ENCODE data around the gene GYPC.
"Not testable (repeated sequence)": the region's sequence is repeated elsewhere in the genome, so short reads cannot be mapped to it uniquely, and the experiment has no call there.

The GYPC gene

GRCh38 chr2:126678269-126679065, 22.5 kb downstream of the GYPC start:
- H3K27me3 Mint-ChIP-seq, result no peaks in the 10 kb centered on the region
- peaks cover 5% of the 10 kb centered on the region for H3K9me3 Mint-ChIP-seq
- DNase-seq (ENCODE audit: low spot score in 2 of 2) (no peak), ATAC-seq (replicated peaks; ENCODE audit: extremely low read depth, poor library complexity, severe bottlenecking) (no peak)
- peaks cover 11% of the 10 kb centered on the region for H3K36me3 Mint-ChIP-seq (ENCODE audit: insufficient read depth)
- H3K27ac Mint-ChIP-seq (ENCODE audit: low read depth), result peak overlapping the region; percentile 77
- no peak overlapping the region for H3K4me3 Mint-ChIP-seq
- H3K4me1 Mint-ChIP-seq, result peaks cover 55% of the 10 kb centered on the region

GRCh38 chr2:126679094-126679713, 23.2 kb downstream of the GYPC start:
- H3K4me3 Mint-ChIP-seq, result no peak overlapping the region
- H3K4me1 Mint-ChIP-seq, result peaks cover 56% of the 10 kb centered on the region
- ATAC-seq (replicated peaks; ENCODE audit: extremely low read depth, poor library complexity, severe bottlenecking), result no peak
- H3K9me3 Mint-ChIP-seq, result peaks cover 5% of the 10 kb centered on the region
- H3K36me3 Mint-ChIP-seq (ENCODE audit: insufficient read depth), result peaks cover 11% of the 10 kb centered on the region
- H3K27ac Mint-ChIP-seq (ENCODE audit: low read depth), result peak overlapping the region; percentile 77
- no peak for DNase-seq (ENCODE audit: low spot score in 2 of 2)
- no peaks in the 10 kb centered on the region for H3K27me3 Mint-ChIP-seq

DNA sequence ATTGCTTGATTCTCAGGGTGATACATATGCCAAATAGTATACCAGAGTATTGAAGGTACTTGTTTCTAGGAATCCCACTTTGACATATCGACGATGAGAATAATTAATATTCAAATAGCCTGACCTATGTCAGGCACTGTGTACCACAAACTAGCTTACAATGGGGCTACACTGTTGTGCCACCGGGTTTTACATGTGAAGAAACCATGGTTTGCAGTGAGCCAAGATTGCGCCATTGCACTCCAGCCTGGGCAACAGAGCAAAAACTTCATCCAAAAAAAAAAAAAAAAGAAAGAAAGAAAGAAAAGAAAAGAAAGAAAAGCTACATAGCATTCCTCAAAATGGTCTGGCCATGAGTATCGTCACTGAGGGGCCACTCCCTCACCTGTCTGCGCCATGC, 25.5 kb downstream of the GYPC start:
- Mint-ChIP-seq H3K27ac (ENCODE audit: low read depth) (peak overlapping the region; percentile 54), H3K36me3 (ENCODE audit: insufficient read depth) (peaks cover 11% of the 10 kb centered on the region)

GRCh38 chr2:126685629-126686028, 29.7 kb downstream of the GYPC start:
- Mint-ChIP-seq H3K27me3 (no peaks in the 10 kb centered on the region), H3K27ac (ENCODE audit: low read depth) (peak overlapping the region; percentile 74), H3K36me3 (ENCODE audit: insufficient read depth) (peaks cover 6% of the 10 kb centered on the region), H3K4me1 (peaks cover 23% of the 10 kb centered on the region), H3K9me3 (no peaks in the 10 kb centered on the region), H3K4me3 (no peak overlapping the region)
- DNase-seq (ENCODE audit: low spot score in 2 of 2) (no peak), ATAC-seq (replicated peaks; ENCODE audit: extremely low read depth, poor library complexity, severe bottlenecking) (no peak)

More for the DNA sequence above, 25.5 kb downstream of the GYPC start:
- ATAC-seq (replicated peaks; ENCODE audit: extremely low read depth, poor library complexity, severe bottlenecking), result no peak
- Mint-ChIP-seq H3K9me3 (no peaks in the 10 kb centered on the region), H3K27me3 (no peaks in the 10 kb centered on the region), H3K4me1 (peaks cover 45% of the 10 kb centered on the region), H3K4me3 (no peak overlapping the region)
- no peak for DNase-seq (ENCODE audit: low spot score in 2 of 2)

GRCh38 chr2:126686286-126686685, 30.3 kb downstream of the GYPC start:
- DNase-seq (ENCODE audit: low spot score in 2 of 2) (no peak), ATAC-seq (replicated peaks; ENCODE audit: extremely low read depth, poor library complexity, severe bottlenecking) (no peak)
- Mint-ChIP-seq H3K9me3 (no peaks in the 10 kb centered on the region), H3K4me3 (no peak overlapping the region), H3K27me3 (no peaks in the 10 kb centered on the region), H3K27ac (ENCODE audit: low read depth) (peak overlapping the region; percentile 74), H3K36me3 (ENCODE audit: insufficient read depth) (peaks cover 8% of the 10 kb centered on the region), H3K4me1 (peaks cover 23% of the 10 kb centered on the region)

DNA sequence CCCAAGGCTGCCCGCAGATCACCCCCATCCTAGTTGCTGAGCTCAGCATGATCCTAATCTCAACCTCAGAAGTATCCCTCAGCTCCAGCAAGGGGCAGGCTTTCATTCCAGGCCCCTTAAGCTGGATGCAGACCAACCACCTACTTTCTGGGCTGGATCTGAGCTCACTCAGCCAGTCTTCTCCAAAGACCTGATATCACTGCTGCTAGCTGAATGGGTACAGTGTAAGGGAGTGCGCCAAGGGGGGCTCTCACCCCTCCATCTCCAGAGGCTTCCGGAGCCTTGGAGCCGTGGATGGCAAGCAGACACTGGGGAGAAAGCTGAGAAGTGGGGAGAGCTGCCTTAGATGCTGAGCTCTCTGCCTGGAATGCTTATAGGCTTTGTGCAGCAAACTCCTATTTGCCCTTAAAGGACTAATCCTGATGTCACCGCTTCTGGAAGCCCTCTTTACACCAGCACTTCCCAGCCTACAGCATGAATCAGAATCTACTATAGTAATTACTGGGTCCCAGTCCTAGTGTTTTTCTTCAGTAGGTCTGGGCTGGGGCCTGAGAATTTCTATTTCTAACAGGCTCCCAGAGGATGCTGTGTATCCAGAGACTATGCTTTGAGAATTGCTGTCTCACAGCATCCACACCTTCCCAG, 31.0 kb downstream of the GYPC start:
- no peak overlapping the region for H3K27ac Mint-ChIP-seq (ENCODE audit: low read depth)
- ATAC-seq (replicated peaks; ENCODE audit: extremely low read depth, poor library complexity, severe bottlenecking), result no peak
- no peaks in the 10 kb centered on the region for H3K27me3 Mint-ChIP-seq
- H3K4me3 Mint-ChIP-seq, result no peak overlapping the region
- H3K4me1 Mint-ChIP-seq, result peaks cover 20% of the 10 kb centered on the region
- no peaks in the 10 kb centered on the region for H3K9me3 Mint-ChIP-seq
- DNase-seq (ENCODE audit: low spot score in 2 of 2), result no peak
- H3K36me3 Mint-ChIP-seq (ENCODE audit: insufficient read depth), result peaks cover 9% of the 10 kb centered on the region

DNA sequence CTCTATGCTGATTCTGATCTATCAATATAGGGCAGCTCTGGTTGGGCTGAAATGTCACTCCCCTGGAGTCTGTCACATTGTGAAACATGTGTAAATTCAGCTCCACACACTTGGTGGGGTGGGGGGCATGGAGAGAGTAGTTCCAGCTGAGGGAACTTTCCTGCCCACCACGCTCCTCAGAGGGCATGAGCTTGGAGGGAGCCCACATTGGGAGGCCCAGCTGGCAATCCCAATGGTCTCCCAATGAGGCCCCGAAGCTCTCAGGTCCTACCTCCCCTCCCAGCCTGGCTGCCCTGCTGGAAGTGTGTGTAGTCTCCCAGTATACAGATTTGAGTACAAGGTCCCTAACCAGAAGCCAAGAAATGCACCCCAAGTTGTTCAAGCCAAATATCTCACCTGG, 31.5 kb downstream of the GYPC start:
- no peaks in the 10 kb centered on the region for H3K9me3 Mint-ChIP-seq
- H3K27ac Mint-ChIP-seq (ENCODE audit: low read depth), result no peak overlapping the region
- H3K27me3 Mint-ChIP-seq, result no peaks in the 10 kb centered on the region
- no peak overlapping the region for H3K4me3 Mint-ChIP-seq
- DNase-seq (ENCODE audit: low spot score in 2 of 2), result no peak
- H3K4me1 Mint-ChIP-seq, result peaks cover 16% of the 10 kb centered on the region
- ATAC-seq (replicated peaks; ENCODE audit: extremely low read depth, poor library complexity, severe bottlenecking), result no peak
- H3K36me3 Mint-ChIP-seq (ENCODE audit: insufficient read depth), result peaks cover 7% of the 10 kb centered on the region

- not testable (repeated sequence) for H3K9me3 Mint-ChIP-seq; H3K4me3 Mint-ChIP-seq; DNase-seq (ENCODE audit: low spot score in 2 of 2); H3K36me3 Mint-ChIP-seq (ENCODE audit: insufficient read depth); H3K4me1 Mint-ChIP-seq; ATAC-seq (replicated peaks; ENCODE audit: extremely low read depth, poor library complexity, severe bottlenecking); H3K27me3 Mint-ChIP-seq
- H3K27ac Mint-ChIP-seq (ENCODE audit: low read depth), result peak overlapping the region; percentile 29
Observed at GRCh38 chr2:126688594-126688993, 32.6 kb downstream of the GYPC start.

DNA sequence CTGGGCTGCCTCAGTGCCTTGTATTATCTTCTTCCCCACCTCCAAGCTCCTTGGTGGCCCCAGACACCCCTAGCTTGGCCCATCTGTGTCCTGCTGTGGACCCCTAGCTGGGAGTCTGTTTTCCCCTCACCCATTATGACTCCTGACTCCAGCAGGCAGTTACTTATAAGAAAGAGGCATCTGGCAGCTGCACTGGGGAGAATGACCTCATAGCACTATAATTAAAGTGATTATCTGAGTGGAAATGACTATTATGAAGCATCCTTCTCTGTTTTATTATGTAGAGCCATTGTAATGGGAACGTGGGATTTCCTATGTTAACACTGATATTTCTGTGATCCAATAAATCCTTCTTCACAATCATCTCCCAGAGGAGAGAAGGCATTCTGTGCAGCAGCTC, 36.3 kb downstream of the GYPC start:
- not testable (repeated sequence) for DNase-seq (ENCODE audit: low spot score in 2 of 2); H3K4me1 Mint-ChIP-seq; H3K9me3 Mint-ChIP-seq; H3K27me3 Mint-ChIP-seq; ATAC-seq (replicated peaks; ENCODE audit: extremely low read depth, poor library complexity, severe bottlenecking); H3K4me3 Mint-ChIP-seq
- Mint-ChIP-seq H3K27ac (ENCODE audit: low read depth) (peak overlapping the region; percentile 80), H3K36me3 (ENCODE audit: insufficient read depth) (peaks cover 13% of the 10 kb centered on the region)

DNA sequence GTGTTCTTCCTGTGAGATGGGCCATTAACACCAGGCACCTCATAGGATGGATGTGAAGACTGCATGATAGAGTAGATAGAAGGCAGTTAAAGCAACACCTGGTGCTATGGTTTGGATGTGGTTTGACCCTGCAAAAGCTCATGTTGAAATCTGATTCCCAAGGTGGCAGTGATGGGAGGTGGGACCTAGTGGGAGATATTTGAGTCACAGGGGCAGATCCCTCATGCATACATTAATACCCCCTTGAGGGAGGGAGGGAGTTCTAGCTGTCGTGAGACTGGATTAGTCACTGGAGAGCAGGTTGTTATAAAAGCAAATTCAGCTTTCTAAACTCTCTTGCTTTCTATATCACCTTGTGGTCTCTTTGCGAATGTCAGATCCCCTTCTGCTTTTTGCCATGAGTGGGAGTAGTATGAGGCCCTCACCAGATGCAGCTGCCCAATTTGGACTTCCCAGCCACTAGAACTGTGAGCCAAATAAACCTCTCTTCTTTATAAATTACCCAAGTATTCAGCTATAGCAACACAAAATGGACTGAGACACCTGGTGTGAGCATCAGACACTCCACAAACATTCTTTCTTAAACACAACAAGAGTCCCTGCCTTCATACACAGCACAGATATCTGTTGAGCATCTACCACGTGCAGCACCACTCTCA, 37.1 kb downstream of the GYPC start:
- H3K27ac Mint-ChIP-seq (ENCODE audit: low read depth); H3K27me3 Mint-ChIP-seq; H3K4me1 Mint-ChIP-seq; DNase-seq (ENCODE audit: low spot score in 2 of 2); ATAC-seq (replicated peaks; ENCODE audit: extremely low read depth, poor library complexity, severe bottlenecking); H3K9me3 Mint-ChIP-seq; H3K4me3 Mint-ChIP-seq: not testable (repeated sequence)
- H3K36me3 Mint-ChIP-seq (ENCODE audit: insufficient read depth), result peaks cover 13% of the 10 kb centered on the region

DNA sequence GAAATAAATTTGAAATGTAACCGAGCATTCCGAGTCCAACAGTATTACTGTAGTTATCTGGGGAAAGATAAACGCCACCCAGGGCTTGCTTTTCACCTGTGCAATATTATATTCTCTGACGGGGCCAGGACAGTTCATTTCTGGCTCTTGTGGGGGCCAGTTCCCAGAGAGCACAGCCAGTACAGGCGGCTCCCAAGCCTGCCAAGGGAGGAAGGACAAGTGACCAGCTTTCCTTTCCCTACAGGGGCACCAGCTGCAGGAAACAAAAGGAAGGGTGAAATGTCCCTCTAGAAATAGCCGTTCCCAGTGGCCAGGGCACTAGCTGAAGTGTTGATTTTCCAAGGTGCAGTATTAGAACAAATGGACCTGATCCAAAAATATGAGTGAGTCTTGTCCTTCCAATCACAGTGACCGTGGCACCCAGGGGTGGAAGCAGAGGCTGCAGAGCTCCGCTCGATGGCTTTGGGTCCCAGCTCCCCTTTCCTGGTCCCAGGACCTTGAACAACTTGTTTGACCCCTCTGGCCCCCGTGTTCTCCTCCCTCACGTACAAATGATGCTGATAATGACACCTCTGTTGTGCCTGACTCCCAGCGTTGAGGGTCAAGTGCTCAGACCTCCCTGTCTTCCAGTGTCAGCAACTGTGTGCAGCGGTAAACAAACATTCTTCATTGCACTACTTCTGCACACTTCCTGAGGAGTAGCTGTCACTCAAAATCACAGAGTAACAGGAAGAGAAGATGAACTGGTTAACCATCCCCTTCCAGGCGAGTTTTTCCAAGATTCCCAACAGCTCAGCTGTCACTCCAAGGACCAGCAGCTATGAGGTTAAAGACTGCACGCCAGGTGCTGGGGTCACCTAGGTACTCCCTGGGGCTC, 40.9 kb downstream of the GYPC start:
- Mint-ChIP-seq H3K27me3 (no peaks in the 10 kb centered on the region), H3K9me3 (no peaks in the 10 kb centered on the region), H3K36me3 (ENCODE audit: insufficient read depth) (peaks cover 9% of the 10 kb centered on the region), H3K4me3 (no peak overlapping the region), H3K27ac (ENCODE audit: low read depth) (no peak overlapping the region), H3K4me1 (no peaks in the 10 kb centered on the region)
- ATAC-seq (replicated peaks; ENCODE audit: extremely low read depth, poor library complexity, severe bottlenecking) (no peak), DNase-seq (ENCODE audit: low spot score in 2 of 2) (no peak)

- no peaks in the 10 kb centered on the region for H3K4me1 Mint-ChIP-seq
- peaks cover 6% of the 10 kb centered on the region for H3K36me3 Mint-ChIP-seq (ENCODE audit: insufficient read depth)
- H3K27me3 Mint-ChIP-seq, result no peaks in the 10 kb centered on the region
- ATAC-seq (replicated peaks; ENCODE audit: extremely low read depth, poor library complexity, severe bottlenecking) (no peak), DNase-seq (ENCODE audit: low spot score in 2 of 2) (no peak)
- H3K27ac Mint-ChIP-seq (ENCODE audit: low read depth), result no peak overlapping the region
- no peak overlapping the region for H3K4me3 Mint-ChIP-seq
- H3K9me3 Mint-ChIP-seq, result no peaks in the 10 kb centered on the region
Observed at GRCh38 chr2:126698376-126698775, 42.4 kb downstream of the GYPC start.
